MG63 (cell line): Measurements from ENCODE around the gene CACNA1D. TPM values are rescaled to one million over a fixed set of nuclear protein-coding genes. Genes with fewer than 3 reads are reported as not detected.

Experiments used
- DNase-seq: peaks from one replicate; pipeline ENCODE4 v3.0.0-alpha.2; 2020
- H3K27me3 ChIP-seq: fragments of 250-450 bp; sonication (Bioruptor Pico); 2 replicates; pipeline ENCODE4 v1.5.1; 2020; ENCODE audit warnings: mild to moderate bottlenecking, moderate library complexity
- H3K36me3 ChIP-seq: fragments of 250-450 bp; sonication (Bioruptor Pico); 2 replicates; pipeline ENCODE4 v1.5.1; 2020; ENCODE audit warnings: mild to moderate bottlenecking, moderate library complexity
- H3K4me3 ChIP-seq: fragments of 250-450 bp; sonication (Bioruptor Pico); 2 replicates; pipeline ENCODE4 v1.5.1; 2020; ENCODE audit warnings: mild to moderate bottlenecking, moderate library complexity
- H3K9me3 ChIP-seq: fragments of 250-450 bp; sonication (Bioruptor Pico); 2 replicates; pipeline ENCODE4 v1.5.1; 2020; ENCODE audit warnings: mild to moderate bottlenecking, moderate library complexity
- total RNA-seq: library from RNA; depleted of rRNA; stranded (reverse); fragments of >200 nt; shearing (Covaris generic); gene quantifications from 2 replicates; pipeline ENCODE4 v1.2.3, GENCODE V29; 2014; ENCODE audit warnings: low replicate concordance

Gene CACNA1D
- total RNA-seq, 1 experiment from 2014 or later = not detected

DNA sequence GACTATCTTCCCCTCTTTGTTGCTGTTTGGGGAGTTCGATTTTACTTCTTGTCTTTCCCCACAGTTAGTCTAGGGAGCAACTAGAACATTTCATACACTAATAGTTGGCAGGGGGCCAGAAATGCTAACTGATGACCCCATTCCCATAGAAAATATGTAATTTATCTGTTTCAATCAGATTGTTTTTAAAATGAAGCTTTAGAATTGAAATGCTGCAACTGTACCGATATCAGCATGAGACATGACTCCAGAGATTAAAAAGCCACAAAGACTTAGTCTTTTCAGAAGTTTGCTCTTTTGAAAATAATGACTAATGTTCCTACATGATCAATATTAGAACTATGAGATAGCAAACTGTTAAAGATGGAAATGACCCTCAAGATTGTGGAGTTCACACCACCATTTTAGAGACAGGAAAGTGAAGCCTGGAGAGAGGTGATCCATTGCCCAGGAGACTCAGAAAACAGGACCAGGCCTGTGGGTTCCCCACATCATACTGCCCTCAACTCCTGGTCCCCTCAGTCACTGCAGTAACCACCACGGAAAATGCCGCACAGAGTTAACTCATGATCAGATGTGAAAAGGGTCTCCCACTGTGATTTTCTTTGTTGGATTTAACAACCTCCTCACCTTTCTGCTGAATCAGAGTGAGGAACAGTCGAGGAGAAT, 221.5 kb downstream of the CACNA1D start:
- H3K9me3 ChIP-seq = no peaks in the 10 kb centered on the region
- H3K27me3 ChIP-seq = no peaks in the 10 kb centered on the region
- DNase-seq = no peak
- H3K36me3 ChIP-seq = no peaks in the 10 kb centered on the region
- H3K4me3 ChIP-seq = no peak overlapping the region

DNA sequence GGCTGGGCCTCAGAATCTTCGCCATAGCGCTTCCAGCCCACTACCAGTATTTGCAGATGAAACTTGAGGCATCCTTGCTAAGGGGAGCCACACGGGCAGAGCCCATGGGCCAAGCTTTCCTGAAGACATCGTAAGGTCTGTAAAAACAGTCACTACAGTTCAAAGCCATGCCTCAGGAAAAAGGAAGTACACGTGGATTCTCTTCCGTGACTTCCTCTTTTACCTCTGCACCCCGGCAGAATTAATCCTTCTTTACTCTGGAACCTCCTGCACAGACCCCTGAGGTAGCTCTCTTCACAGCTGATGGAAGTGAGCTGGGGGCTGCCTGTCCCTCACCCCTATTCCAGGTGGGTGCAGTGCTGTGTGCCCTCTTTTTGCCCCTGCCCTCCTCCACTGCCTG, 222.6 kb downstream of the CACNA1D start:
- H3K4me3 ChIP-seq = no peak overlapping the region

GRCh38 chr3:53718462-53718861, 224.1 kb downstream of the CACNA1D start:
- DNase-seq = no peak
- H3K4me3 ChIP-seq = no peak overlapping the region
- H3K27me3 ChIP-seq = no peaks in the 10 kb centered on the region
- H3K9me3 ChIP-seq = no peaks in the 10 kb centered on the region
- no peaks in the 10 kb centered on the region for H3K36me3 ChIP-seq

More for the DNA sequence above, 222.6 kb downstream of the CACNA1D start:
- no peaks in the 10 kb centered on the region for H3K9me3 ChIP-seq
- DNase-seq = no peak
- H3K36me3 ChIP-seq = no peaks in the 10 kb centered on the region
- no peaks in the 10 kb centered on the region for H3K27me3 ChIP-seq

GRCh38 chr3:53719796-53720195, 225.4 kb downstream of the CACNA1D start:
- Histone ChIP-seq H3K36me3 (no peaks in the 10 kb centered on the region), H3K9me3 (no peaks in the 10 kb centered on the region), H3K4me3 (no peak overlapping the region), H3K27me3 (no peaks in the 10 kb centered on the region)
- no peak for DNase-seq

GRCh38 chr3:53721187-53722119, 227.0 kb downstream of the CACNA1D start:
- DNase-seq = peak; percentile 69
- Histone ChIP-seq H3K36me3 (no peaks in the 10 kb centered on the region), H3K4me3 (no peak overlapping the region), H3K9me3 (no peaks in the 10 kb centered on the region), H3K27me3 (no peaks in the 10 kb centered on the region)

- Histone ChIP-seq H3K27me3 (no peaks in the 10 kb centered on the region), H3K9me3 (no peaks in the 10 kb centered on the region), H3K36me3 (no peaks in the 10 kb centered on the region), H3K4me3 (no peak overlapping the region)
- no peak for DNase-seq
These were observed 230.2 kb downstream of the CACNA1D start for GRCh38 chr3:53724566-53724965.

DNA sequence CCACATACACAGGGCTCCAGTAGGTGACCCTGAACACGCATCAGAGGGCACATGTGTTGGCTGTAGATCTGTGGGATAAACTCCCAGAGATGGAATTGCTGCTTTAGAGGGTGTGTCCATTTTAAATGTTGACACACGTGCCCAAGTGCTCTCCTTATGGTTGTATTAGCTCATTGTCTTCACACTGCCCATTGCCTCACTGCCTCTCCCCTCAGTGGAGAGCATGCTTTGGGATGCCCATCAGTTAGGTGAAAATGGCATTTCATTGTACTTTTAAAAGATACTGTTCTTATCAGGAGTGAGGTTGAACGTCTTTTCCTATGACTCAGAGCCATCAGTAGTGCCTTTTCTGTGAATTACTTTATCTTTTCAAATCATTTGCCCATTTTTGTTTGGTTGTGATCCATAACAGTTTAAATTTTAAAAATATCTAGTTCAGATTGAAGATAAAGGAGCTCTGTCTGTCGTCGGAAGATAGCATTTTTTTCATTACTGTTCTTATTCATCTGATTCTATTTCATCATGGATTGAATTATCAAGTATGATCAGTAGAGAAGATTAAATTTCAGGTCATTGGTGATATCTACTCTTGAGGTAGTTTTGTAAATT, 231.1 kb downstream of the CACNA1D start:
- no peaks in the 10 kb centered on the region for H3K9me3 ChIP-seq
- H3K36me3 ChIP-seq = no peaks in the 10 kb centered on the region
- H3K27me3 ChIP-seq = no peaks in the 10 kb centered on the region
- no peak overlapping the region for H3K4me3 ChIP-seq
- DNase-seq = no peak

GRCh38 chr3:53726643-53727042, 232.2 kb downstream of the CACNA1D start:
- Histone ChIP-seq H3K36me3 (no peaks in the 10 kb centered on the region), H3K4me3 (no peak overlapping the region), H3K27me3 (no peaks in the 10 kb centered on the region), H3K9me3 (no peaks in the 10 kb centered on the region)
- DNase-seq = no peak

- Histone ChIP-seq H3K36me3 (no peaks in the 10 kb centered on the region), H3K4me3 (no peak overlapping the region), H3K27me3 (no peaks in the 10 kb centered on the region), H3K9me3 (no peaks in the 10 kb centered on the region)
- no peak for DNase-seq
These were observed 234.2 kb downstream of the CACNA1D start for GRCh38 chr3:53728606-53729005.

DNA sequence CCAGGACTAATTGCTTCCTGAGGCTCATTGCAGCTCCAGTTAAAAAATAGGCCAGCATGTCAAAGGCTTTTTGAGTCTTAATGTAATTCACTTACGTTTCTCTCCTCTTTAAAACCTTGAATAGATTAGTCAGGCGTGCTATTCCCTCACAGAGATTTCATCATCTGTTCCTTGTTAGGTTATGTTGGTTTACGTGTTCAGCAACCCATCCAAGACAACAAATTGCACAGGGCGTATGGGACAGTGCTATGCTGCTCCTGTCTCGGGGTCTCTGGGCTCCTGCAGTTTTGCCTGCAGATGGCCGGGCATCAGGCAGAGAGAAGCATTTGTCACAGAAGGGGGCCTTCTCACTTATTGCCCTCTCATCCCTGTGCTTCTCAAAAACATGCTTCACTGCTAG, 234.7 kb downstream of the CACNA1D start:
- H3K4me3 ChIP-seq = no peak overlapping the region
- H3K27me3 ChIP-seq = no peaks in the 10 kb centered on the region
- no peaks in the 10 kb centered on the region for H3K36me3 ChIP-seq
- no peaks in the 10 kb centered on the region for H3K9me3 ChIP-seq
- no peak for DNase-seq

DNA sequence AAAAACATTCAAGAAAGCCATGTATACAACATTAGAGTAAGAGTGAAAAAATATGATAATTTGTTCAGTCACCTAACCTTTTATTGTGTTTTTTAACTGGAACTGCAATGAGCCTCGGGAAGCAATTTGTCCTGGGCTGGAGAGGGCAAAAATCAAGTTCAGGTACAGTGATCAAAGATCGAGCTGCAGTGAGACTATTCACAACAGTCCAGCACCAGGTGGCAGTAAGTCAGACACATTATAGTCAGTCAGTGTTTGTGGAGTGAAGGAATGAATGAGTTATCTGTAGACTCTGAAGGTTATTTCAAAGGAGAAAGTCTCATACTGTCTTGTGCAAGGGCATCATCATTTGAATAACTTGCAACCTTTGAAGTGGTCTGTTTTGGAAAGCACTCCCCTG, 235.2 kb downstream of the CACNA1D start:
- Histone ChIP-seq H3K36me3 (no peaks in the 10 kb centered on the region), H3K9me3 (no peaks in the 10 kb centered on the region), H3K27me3 (no peaks in the 10 kb centered on the region), H3K4me3 (no peak overlapping the region)
- no peak for DNase-seq

GRCh38 chr3:53730576-53730975, 236.2 kb downstream of the CACNA1D start:
- H3K9me3 ChIP-seq = no peaks in the 10 kb centered on the region
- no peaks in the 10 kb centered on the region for H3K36me3 ChIP-seq
- H3K27me3 ChIP-seq = no peaks in the 10 kb centered on the region
- no peak overlapping the region for H3K4me3 ChIP-seq
- DNase-seq = no peak

DNA sequence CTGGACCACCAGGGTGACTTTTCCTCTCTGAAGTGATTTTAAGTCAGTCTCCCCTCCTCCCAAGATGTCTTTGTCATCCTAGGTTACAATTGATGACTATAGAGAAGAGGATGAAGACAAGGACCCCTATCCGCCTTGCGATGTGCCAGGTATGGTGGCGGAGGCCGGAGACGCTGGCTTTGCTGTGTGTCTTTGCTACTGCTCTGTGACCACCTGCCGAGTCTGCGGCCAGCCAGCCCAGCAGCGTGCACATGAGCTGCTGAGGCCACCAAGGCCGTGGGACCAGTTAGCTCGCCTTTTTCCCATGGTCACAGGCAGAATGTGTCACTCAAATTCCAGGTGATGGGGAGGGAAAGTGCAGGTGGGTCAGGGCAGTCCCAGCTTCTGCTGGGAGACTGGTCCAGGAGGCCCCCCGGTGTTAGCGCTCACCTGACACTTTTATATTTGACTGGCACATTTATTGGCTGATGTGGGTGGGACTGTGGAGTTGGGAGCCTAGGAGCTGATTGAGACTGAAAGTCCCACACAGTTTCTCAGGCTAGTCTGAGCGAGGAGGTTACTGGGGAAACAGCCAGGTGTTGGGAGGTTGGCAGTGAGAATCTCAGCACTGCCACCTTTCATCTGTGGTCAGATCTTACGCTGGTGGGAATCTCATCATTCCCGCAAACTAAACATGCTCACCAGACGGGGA, 237.7 kb downstream of the CACNA1D start:
- Histone ChIP-seq H3K27me3 (no peaks in the 10 kb centered on the region), H3K9me3 (no peaks in the 10 kb centered on the region), H3K4me3 (no peak overlapping the region), H3K36me3 (no peaks in the 10 kb centered on the region)
- no peak for DNase-seq

- H3K36me3 ChIP-seq = no peaks in the 10 kb centered on the region
- no peaks in the 10 kb centered on the region for H3K27me3 ChIP-seq
- no peak overlapping the region for H3K4me3 ChIP-seq
- DNase-seq = no peak
- H3K9me3 ChIP-seq = no peaks in the 10 kb centered on the region
These were observed 239.0 kb downstream of the CACNA1D start for GRCh38 chr3:53733446-53733845.

DNA sequence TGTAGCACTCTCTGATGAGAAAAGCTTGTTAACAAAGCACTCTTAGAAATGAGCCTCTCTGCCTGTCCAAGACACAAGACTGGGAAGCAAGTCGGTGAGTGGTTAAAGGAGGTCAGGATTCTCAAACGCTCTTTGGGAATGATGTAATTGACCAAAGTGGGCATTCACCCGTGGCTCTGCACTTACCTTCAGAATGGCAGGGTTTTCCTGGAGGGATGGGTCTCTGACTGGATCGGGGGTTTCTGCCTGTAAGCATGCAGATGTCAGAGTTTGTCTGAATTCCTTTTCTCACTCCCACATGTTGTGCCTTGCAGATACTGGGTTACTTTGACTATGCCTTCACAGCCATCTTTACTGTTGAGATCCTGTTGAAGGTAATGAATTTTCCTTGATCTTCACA, 245.6 kb downstream of the CACNA1D start:
- Histone ChIP-seq H3K9me3 (no peaks in the 10 kb centered on the region), H3K36me3 (no peaks in the 10 kb centered on the region), H3K27me3 (no peaks in the 10 kb centered on the region), H3K4me3 (no peak overlapping the region)
- DNase-seq = no peak

GRCh38 chr3:53740956-53741355, 246.5 kb downstream of the CACNA1D start:
- no peak overlapping the region for H3K4me3 ChIP-seq
- DNase-seq = no peak
- H3K27me3 ChIP-seq = no peaks in the 10 kb centered on the region
- H3K9me3 ChIP-seq = no peaks in the 10 kb centered on the region
- no peaks in the 10 kb centered on the region for H3K36me3 ChIP-seq

GRCh38 chr3:53744351-53744750, 249.9 kb downstream of the CACNA1D start:
- Histone ChIP-seq H3K4me3 (no peak overlapping the region), H3K27me3 (no peaks in the 10 kb centered on the region), H3K36me3 (no peaks in the 10 kb centered on the region), H3K9me3 (no peaks in the 10 kb centered on the region)
- no peak for DNase-seq
